Measurements from ENCODE around the gene CTSW. TPM values are rescaled to one million over a fixed set of nuclear protein-coding genes. Genes with fewer than 3 reads are reported as not detected.

Gene CTSW
- total and polyA plus RNA-seq, 4 donors: 2.9 to 8.7 (median 3.8) TPM

DNA sequence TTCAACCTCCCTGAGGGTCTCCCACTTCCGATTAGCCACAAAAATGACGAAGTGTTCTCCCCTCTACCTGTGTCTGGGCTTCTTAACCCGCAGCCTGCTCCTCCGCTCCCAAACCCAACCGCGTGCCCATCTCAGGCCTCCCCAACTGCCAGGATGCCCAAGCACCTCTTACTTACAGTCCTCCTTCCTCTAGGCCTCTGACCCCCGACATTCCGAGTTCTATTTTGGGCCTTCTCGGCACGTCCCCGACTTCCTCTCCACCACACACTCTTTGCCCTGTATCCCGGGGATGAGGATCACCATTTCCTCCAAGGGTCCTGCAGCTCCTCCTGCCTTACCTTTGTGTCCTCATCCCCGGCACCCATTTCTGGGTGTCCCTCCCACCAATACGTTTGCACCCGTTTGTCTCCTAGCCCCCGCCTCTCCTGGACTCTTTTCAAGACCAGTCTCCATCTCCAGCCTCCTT, 19.8 kb upstream of the CTSW start:
- WGBS, 2 donors: 0 to 1% methylated on average over 16 of the region's 16 CpGs
- H3K27me3 ChIP-seq (ENCODE audit: control insufficient read depth in 3 of 3, insufficient read depth in 3 of 3, low read length in 2 of 3): no peaks in the 10 kb centered on the region
- no peak for ATAC-seq (ENCODE audit: insufficient read depth, low FRiP score)
- peaks cover 13 to 45% (median 35%) of the 10 kb centered on the region in 4 donors for H3K36me3 ChIP-seq (ENCODE audit: control insufficient read depth in 4 of 4, insufficient read depth in 4 of 4, low read length in 4 of 4)
- peak overlapping the region; percentile 96 to 98 for H3K27ac ChIP-seq (ENCODE audit: low read depth in 1 of 2, low read length in 1 of 2)
- H3K4me3 ChIP-seq: peak overlapping the region; percentile 37
- H3K9me3 ChIP-seq (ENCODE audit: control insufficient read depth in 4 of 4, insufficient read depth in 3 of 4, low read length in 3 of 4): no peaks in the 10 kb centered on the region
- peak in 1 of 3 donors; percentile 58 for DNase-seq
- TF ChIP-seq, protein P1, sequence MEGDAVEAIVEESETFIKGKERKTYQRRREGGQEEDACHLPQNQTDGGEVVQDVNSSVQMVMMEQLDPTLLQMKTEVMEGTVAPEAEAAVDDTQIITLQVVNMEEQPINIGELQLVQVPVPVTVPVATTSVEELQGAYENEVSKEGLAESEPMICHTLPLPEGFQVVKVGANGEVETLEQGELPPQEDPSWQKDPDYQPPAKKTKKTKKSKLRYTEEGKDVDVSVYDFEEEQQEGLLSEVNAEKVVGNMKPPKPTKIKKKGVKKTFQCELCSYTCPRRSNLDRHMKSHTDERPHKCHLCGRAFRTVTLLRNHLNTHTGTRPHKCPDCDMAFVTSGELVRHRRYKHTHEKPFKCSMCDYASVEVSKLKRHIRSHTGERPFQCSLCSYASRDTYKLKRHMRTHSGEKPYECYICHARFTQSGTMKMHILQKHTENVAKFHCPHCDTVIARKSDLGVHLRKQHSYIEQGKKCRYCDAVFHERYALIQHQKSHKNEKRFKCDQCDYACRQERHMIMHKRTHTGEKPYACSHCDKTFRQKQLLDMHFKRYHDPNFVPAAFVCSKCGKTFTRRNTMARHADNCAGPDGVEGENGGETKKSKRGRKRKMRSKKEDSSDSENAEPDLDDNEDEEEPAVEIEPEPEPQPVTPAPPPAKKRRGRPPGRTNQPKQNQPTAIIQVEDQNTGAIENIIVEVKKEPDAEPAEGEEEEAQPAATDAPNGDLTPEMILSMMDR (IDR thresholded peaks at IDR 0.05; ENCODE audit: control extremely low read depth, extremely low read depth): no peak
- H3K9ac ChIP-seq (ENCODE audit: insufficient read depth in 1 of 2, low read length in 2 of 2): peak overlapping the region; percentile 51 to 78
- H3K4me1 ChIP-seq (ENCODE audit: control insufficient read depth in 5 of 5, insufficient read depth in 5 of 5, low read length in 5 of 5): peaks cover 0 to 43% (median 20%) of the 10 kb centered on the region in 5 donors

DNA sequence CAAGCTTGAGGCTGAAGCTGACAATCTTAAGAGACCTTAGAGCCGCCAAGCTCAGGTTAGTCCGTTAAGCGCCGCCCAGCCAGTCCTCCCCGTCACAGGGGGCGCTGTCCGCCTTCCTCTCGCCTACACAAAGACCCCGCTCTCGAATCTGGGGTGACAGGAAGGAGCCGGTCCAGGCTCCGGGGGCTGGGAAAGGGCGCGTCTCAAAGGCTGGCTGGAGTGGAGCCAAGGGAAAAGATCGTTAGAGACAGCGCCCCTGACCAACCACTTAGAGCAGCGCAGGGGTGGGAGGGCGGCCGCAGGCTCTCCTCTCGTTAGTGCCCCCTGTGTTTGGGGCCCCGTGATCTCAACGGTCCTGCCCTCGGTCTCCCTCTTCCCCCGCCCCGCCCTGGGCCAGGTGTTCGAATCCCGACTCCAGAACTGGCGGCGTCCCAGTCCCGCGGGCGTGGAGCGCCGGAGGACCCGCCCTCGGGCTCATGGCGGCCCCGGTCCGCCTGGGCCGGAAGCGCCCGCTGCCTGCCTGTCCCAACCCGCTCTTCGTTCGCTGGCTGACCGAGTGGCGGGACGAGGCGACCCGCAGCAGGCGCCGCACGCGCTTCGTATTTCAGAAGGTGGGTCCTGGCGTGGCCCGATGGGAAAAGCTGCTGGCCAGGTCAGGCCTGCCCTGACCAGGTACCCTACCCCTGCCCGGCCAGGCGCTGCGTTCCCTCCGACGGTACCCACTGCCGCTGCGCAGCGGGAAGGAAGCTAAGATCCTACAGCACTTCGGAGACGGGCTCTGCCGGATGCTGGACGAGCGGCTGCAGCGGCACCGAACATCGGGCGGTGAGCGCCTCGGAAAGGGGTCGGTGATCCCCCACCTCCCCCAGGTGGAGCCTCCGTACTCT, 19.1 kb upstream of the CTSW start, which contains the start of gene MUS81:
MUS81 (plus strand) TSS at position 156 of the 887 bp plus-strand sequence; CDS start at position 477, 321 bp downstream.
- Histone ChIP-seq H3K9ac (ENCODE audit: insufficient read depth in 1 of 2, low read length in 2 of 2) (peak within 1 kb of the TSS; percentile 69 to 78), H3K9me3 (ENCODE audit: control insufficient read depth in 4 of 4, insufficient read depth in 3 of 4, low read length in 3 of 4) (no peaks in the 10 kb centered on the region), H3K27ac (ENCODE audit: low read depth in 1 of 2, low read length in 1 of 2) (peak within 1 kb of the TSS; percentile 96 to 98), H3K36me3 (ENCODE audit: control insufficient read depth in 4 of 4, insufficient read depth in 4 of 4, low read length in 4 of 4) (peaks cover 9 to 45% (median 31%) of the 10 kb centered on the region in 4 donors), H3K27me3 (ENCODE audit: control insufficient read depth in 3 of 3, insufficient read depth in 3 of 3, low read length in 2 of 3) (no peaks in the 10 kb centered on the region), H3K4me1 (ENCODE audit: control insufficient read depth in 5 of 5, insufficient read depth in 5 of 5, low read length in 5 of 5) (peaks cover 0 to 41% (median 20%) of the 10 kb centered on the region in 5 donors), H3K4me3 (peak within 1 kb of the TSS; percentile 85)
- TF ChIP-seq, protein P1 (IDR thresholded peaks at IDR 0.05; ENCODE audit: control extremely low read depth, extremely low read depth): peak; percentile 83
- WGBS, 2 donors: 0 to 1% methylated on average over 72 to 78 of the region's 78 CpGs
- peak; percentile 98 to 99 (median 99) for DNase-seq
- peak; percentile 66 for ATAC-seq (ENCODE audit: insufficient read depth, low FRiP score)

GRCh38 chr11:65861165-65861505, 18.5 kb upstream of the CTSW start:
- no peak for ATAC-seq (ENCODE audit: insufficient read depth, low FRiP score)
- H3K27me3 ChIP-seq (ENCODE audit: control insufficient read depth in 3 of 3, insufficient read depth in 3 of 3, low read length in 2 of 3): no peaks in the 10 kb centered on the region
- TF ChIP-seq, protein P1 (IDR thresholded peaks at IDR 0.05; ENCODE audit: control extremely low read depth, extremely low read depth): no peak
- peaks cover 0 to 36% (median 16%) of the 10 kb centered on the region in 5 donors for H3K4me1 ChIP-seq (ENCODE audit: control insufficient read depth in 5 of 5, insufficient read depth in 5 of 5, low read length in 5 of 5)
- WGBS, 2 donors: 12 to 15% methylated on average over 14 of the region's 14 CpGs
- H3K9me3 ChIP-seq (ENCODE audit: control insufficient read depth in 4 of 4, insufficient read depth in 3 of 4, low read length in 3 of 4): no peaks in the 10 kb centered on the region
- peaks cover 10 to 45% (median 25%) of the 10 kb centered on the region in 4 donors for H3K36me3 ChIP-seq (ENCODE audit: control insufficient read depth in 4 of 4, insufficient read depth in 4 of 4, low read length in 4 of 4)
- H3K27ac ChIP-seq (ENCODE audit: low read depth in 1 of 2, low read length in 1 of 2): peak overlapping the region; percentile 96 to 98
- peak overlapping the region; percentile 85 for H3K4me3 ChIP-seq
- no peak for DNase-seq
- peak overlapping the region; percentile 8 to 69 for H3K9ac ChIP-seq (ENCODE audit: insufficient read depth in 1 of 2, low read length in 2 of 2)
